DND-41 (cell line): Measurements from ENCODE around the gene RFX1.

Experiments used
- CTCF ChIP-seq: IDR thresholded peaks from 2 replicates; pipeline ENCODE4 v1.5.1; 2012; ENCODE audit warnings: borderline replicate concordance, low read length, moderate library complexity, mild to moderate bottlenecking; ENCODE audit not compliant: poor library complexity, severe bottlenecking; ENCODE audit errors: extremely low read depth
- EZH2 ChIP-seq: IDR thresholded peaks from 3 replicates; pipeline ENCODE4 v1.6.1; 2012; ENCODE audit warnings: borderline replicate concordance, low read depth, mild to moderate bottlenecking, moderate library complexity, low read length, inconsistent platforms; ENCODE audit not compliant: severe bottlenecking

GRCh38 chr19:14022469-14022868 lies 16.3 kb upstream of the RFX1 start:
- TF ChIP-seq CTCF (no peak), EZH2 (no peak)
